ENCODE results near the gene ECM1.

ECM1 gene

GRCh38 chr1:150551051-150551783 is 43.3 kb downstream of the ECM1 start:
- TF ChIP-seq CTCF (conservative IDR thresholded peaks at IDR 0.05; ENCODE audit: control insufficient read depth, insufficient read depth, low read depth, low read length) = no peak
- DNase-seq (ENCODE audit: low read depth) = peak; percentile 50
- H3K4me3 ChIP-seq (ENCODE audit: control insufficient read depth, low read depth, low read length) = peak overlapping the region; percentile 67

GRCh38 chr1:150551784-150552127 is 43.8 kb downstream of the ECM1 start:
- no peak overlapping the region for H3K4me3 ChIP-seq (ENCODE audit: control insufficient read depth, low read depth, low read length)
- no peak for DNase-seq (ENCODE audit: low read depth)
- TF ChIP-seq CTCF (conservative IDR thresholded peaks at IDR 0.05; ENCODE audit: control insufficient read depth, insufficient read depth, low read depth, low read length) = no peak

- TF ChIP-seq CTCF (conservative IDR thresholded peaks at IDR 0.05; ENCODE audit: control insufficient read depth, insufficient read depth, low read depth, low read length) = no peak
- no peak overlapping the region for H3K4me3 ChIP-seq (ENCODE audit: control insufficient read depth, low read depth, low read length)
- peak; percentile 96 for DNase-seq (ENCODE audit: low read depth)
Observed at GRCh38 chr1:150552128-150552910, 44.4 kb downstream of the ECM1 start.

- TF ChIP-seq CTCF (conservative IDR thresholded peaks at IDR 0.05; ENCODE audit: control insufficient read depth, insufficient read depth, low read depth, low read length) = no peak
- no peak for DNase-seq (ENCODE audit: low read depth)
- no peak overlapping the region for H3K4me3 ChIP-seq (ENCODE audit: control insufficient read depth, low read depth, low read length)
Observed at GRCh38 chr1:150552911-150553289, 45.0 kb downstream of the ECM1 start.

- no peak overlapping the region for H3K4me3 ChIP-seq (ENCODE audit: control insufficient read depth, low read depth, low read length)
Observed at GRCh38 chr1:150553392-150554085, 45.6 kb downstream of the ECM1 start.

GRCh38 chr1:150554086-150554452 is 46.2 kb downstream of the ECM1 start:
- DNase-seq (ENCODE audit: low read depth) = no peak
- TF ChIP-seq CTCF (conservative IDR thresholded peaks at IDR 0.05; ENCODE audit: control insufficient read depth, insufficient read depth, low read depth, low read length) = no peak
- no peak overlapping the region for H3K4me3 ChIP-seq (ENCODE audit: control insufficient read depth, low read depth, low read length)

More at GRCh38 chr1:150553392-150554085, 45.6 kb downstream of the ECM1 start:
- DNase-seq (ENCODE audit: low read depth) = no peak
- no peak for TF ChIP-seq CTCF (conservative IDR thresholded peaks at IDR 0.05; ENCODE audit: control insufficient read depth, insufficient read depth, low read depth, low read length)

Data from fibroblast of mammary gland (primary cell).